GM12864 (cell line): ENCODE measurements around the gene RPL34.
"Not testable (repeated sequence)": the region's sequence is repeated elsewhere in the genome, so short reads cannot be mapped to it uniquely, and the experiment has no call there.

Experiments used
- DNase-seq: peaks from one replicate; pipeline ENCODE4 v3.0.0-alpha.2; 2011; ENCODE audit warnings: low read depth
- H3K4me3 ChIP-seq: 2 replicates; pipeline ENCODE4 v1.5.1; 2011; ENCODE audit warnings: mild to moderate bottlenecking, low read depth, low read length, control low read depth
- CTCF ChIP-seq: IDR thresholded peaks from 2 replicates; pipeline ENCODE4 v1.5.1; 2011; ENCODE audit warnings: low read depth, mild to moderate bottlenecking, moderate library complexity, low read length, control low read depth, inconsistent platforms; ENCODE audit errors: missing control alignments

Gene RPL34

GRCh38 chr4:108590776-108591175 lies 29.6 kb upstream of the RPL34 start:
- TF ChIP-seq CTCF = no peak
- no peak for DNase-seq
- H3K4me3 ChIP-seq = no peak overlapping the region

- no peak for TF ChIP-seq CTCF
- DNase-seq = no peak
- H3K4me3 ChIP-seq = no peak overlapping the region
Measured at GRCh38 chr4:108592674-108592986, 27.7 kb upstream of the RPL34 start.

GRCh38 chr4:108594296-108594695 lies 26.1 kb upstream of the RPL34 start:
- DNase-seq, H3K4me3 ChIP-seq: not testable (repeated sequence)

- no peak for TF ChIP-seq CTCF
- H3K4me3 ChIP-seq = no peak overlapping the region
- no peak for DNase-seq
Measured at GRCh38 chr4:108596344-108596743, 24.0 kb upstream of the RPL34 start.

- no peak overlapping the region for H3K4me3 ChIP-seq
- DNase-seq = no peak
- no peak for TF ChIP-seq CTCF
Measured at GRCh38 chr4:108601106-108601505, 19.3 kb upstream of the RPL34 start.

GRCh38 chr4:108601532-108601931 lies 18.8 kb upstream of the RPL34 start:
- H3K4me3 ChIP-seq = no peak overlapping the region
- TF ChIP-seq CTCF = no peak
- no peak for DNase-seq

- no peak overlapping the region for H3K4me3 ChIP-seq
- no peak for TF ChIP-seq CTCF
- DNase-seq = no peak
Measured at GRCh38 chr4:108602163-108602562, 18.2 kb upstream of the RPL34 start.
